ENCODE results near the gene KRT86. TPM values are rescaled to one million over a fixed set of nuclear protein-coding genes. Genes with fewer than 3 reads are reported as not detected.
A peak's percentile ranks its signal among the peaks of the same experiment; 100 is the strongest.

The KRT86 gene
- total and polyA plus RNA-seq, 2 of the 13 experiments (the other 11 are each of a cell fraction or from before 2014, with no cell fraction given), result not detected

- TF ChIP-seq, protein P1, sequence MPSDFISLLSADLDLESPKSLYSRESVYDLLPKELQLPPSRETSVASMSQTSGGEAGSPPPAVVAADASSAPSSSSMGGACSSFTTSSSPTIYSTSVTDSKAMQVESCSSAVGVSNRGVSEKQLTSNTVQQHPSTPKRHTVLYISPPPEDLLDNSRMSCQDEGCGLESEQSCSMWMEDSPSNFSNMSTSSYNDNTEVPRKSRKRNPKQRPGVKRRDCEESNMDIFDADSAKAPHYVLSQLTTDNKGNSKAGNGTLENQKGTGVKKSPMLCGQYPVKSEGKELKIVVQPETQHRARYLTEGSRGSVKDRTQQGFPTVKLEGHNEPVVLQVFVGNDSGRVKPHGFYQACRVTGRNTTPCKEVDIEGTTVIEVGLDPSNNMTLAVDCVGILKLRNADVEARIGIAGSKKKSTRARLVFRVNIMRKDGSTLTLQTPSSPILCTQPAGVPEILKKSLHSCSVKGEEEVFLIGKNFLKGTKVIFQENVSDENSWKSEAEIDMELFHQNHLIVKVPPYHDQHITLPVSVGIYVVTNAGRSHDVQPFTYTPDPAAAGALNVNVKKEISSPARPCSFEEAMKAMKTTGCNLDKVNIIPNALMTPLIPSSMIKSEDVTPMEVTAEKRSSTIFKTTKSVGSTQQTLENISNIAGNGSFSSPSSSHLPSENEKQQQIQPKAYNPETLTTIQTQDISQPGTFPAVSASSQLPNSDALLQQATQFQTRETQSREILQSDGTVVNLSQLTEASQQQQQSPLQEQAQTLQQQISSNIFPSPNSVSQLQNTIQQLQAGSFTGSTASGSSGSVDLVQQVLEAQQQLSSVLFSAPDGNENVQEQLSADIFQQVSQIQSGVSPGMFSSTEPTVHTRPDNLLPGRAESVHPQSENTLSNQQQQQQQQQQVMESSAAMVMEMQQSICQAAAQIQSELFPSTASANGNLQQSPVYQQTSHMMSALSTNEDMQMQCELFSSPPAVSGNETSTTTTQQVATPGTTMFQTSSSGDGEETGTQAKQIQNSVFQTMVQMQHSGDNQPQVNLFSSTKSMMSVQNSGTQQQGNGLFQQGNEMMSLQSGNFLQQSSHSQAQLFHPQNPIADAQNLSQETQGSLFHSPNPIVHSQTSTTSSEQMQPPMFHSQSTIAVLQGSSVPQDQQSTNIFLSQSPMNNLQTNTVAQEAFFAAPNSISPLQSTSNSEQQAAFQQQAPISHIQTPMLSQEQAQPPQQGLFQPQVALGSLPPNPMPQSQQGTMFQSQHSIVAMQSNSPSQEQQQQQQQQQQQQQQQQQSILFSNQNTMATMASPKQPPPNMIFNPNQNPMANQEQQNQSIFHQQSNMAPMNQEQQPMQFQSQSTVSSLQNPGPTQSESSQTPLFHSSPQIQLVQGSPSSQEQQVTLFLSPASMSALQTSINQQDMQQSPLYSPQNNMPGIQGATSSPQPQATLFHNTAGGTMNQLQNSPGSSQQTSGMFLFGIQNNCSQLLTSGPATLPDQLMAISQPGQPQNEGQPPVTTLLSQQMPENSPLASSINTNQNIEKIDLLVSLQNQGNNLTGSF (CRISPR knock-in tag; IDR thresholded peaks at IDR 0.05), result no peak
- TF ChIP-seq KAT8 (CRISPR knock-in tag; IDR thresholded peaks at IDR 0.05) (peak; percentile 55; the same call in 1 of the 2 replicates), JUND (CRISPR knock-in tag; IDR thresholded peaks at IDR 0.05) (peak; percentile 94), TFAP4 (IDR thresholded peaks at IDR 0.05; ENCODE audit: borderline replicate concordance, low read depth) (peak; percentile 87; the same call in 1 of the 2 replicates), NR2F6 (IDR thresholded peaks at IDR 0.05) (no peak), NR2F6 (CRISPR knock-in tag; IDR thresholded peaks at IDR 0.05) (0 out of 2 replicates have a peak, but pooled peaks have one; percentile 33), JUN (CRISPR knock-in tag; IDR thresholded peaks at IDR 0.05) (peak; percentile 52; the same call in 1 of the 2 replicates), SIX4 (CRISPR knock-in tag; IDR thresholded peaks at IDR 0.05) (peak; percentile 50; the same call in 1 of the 2 replicates), PATZ1 (CRISPR knock-in tag; IDR thresholded peaks at IDR 0.05) (peak; percentile 52), HDAC2 (CRISPR knock-in tag; IDR thresholded peaks at IDR 0.05) (peak; percentile 44; the same call in 1 of the 2 replicates), GTF2F1 (IDR thresholded peaks at IDR 0.05; ENCODE audit: low read length) (no peak), STAT6 (CRISPR knock-in tag; IDR thresholded peaks at IDR 0.05; ENCODE audit: borderline replicate concordance) (no peak), ZNF160 (CRISPR knock-in tag; IDR thresholded peaks at IDR 0.05) (no peak), KLF16 (CRISPR knock-in tag; IDR thresholded peaks at IDR 0.05) (0 out of 4 replicates have a peak, but pooled peaks of 1 of the 2 experiments have one; percentile 32), ZNF878 (CRISPR knock-in tag; IDR thresholded peaks at IDR 0.05) (no peak), ZBTB7B (CRISPR knock-in tag; IDR thresholded peaks at IDR 0.05) (peak; percentile 50; the same call in 1 of the 2 replicates), RFXANK (CRISPR knock-in tag; IDR thresholded peaks at IDR 0.05) (no peak), ZNF317 (CRISPR knock-in tag; IDR thresholded peaks at IDR 0.05) (no peak), GATAD2A (CRISPR knock-in tag; IDR thresholded peaks at IDR 0.05) (peak; percentile 73)
Observed at GRCh38 chr12:52246720-52247621, 27.5 kb upstream of the KRT86 start (continued).

Measured in HepG2 (cell line).